HG02943 (cell line): ENCODE data around the gene GLRB.
"Not testable (repeated sequence)": the region's sequence is repeated elsewhere in the genome, so short reads cannot be mapped to it uniquely, and the experiment has no call there.

Experiments
- ATAC-seq: cut with Tn5 transposase; IDR thresholded peaks from one replicate; pipeline ENCODE4 v1.9.1; 2021; ENCODE audit warnings: mild to moderate bottlenecking, low read depth, moderate library complexity; ENCODE audit not compliant: unreplicated experiment

GLRB gene

GRCh38 chr4:157121401-157121800, 45.5 kb downstream of the GLRB start:
- ATAC-seq = no peak

- ATAC-seq = no peak
Measured at GRCh38 chr4:157127571-157127970, 51.6 kb downstream of the GLRB start.

- no peak for ATAC-seq
Measured at GRCh38 chr4:157128395-157128794, 52.4 kb downstream of the GLRB start.

- no peak for ATAC-seq
Measured at GRCh38 chr4:157141976-157142375, 66.0 kb downstream of the GLRB start.

GRCh38 chr4:157143369-157143768, 67.4 kb downstream of the GLRB start:
- ATAC-seq = no peak

GRCh38 chr4:157151711-157152110, 75.8 kb downstream of the GLRB start:
- no peak for ATAC-seq

- ATAC-seq = no peak
Measured at GRCh38 chr4:157165935-157166610, 90.1 kb downstream of the GLRB start.

- no peak for ATAC-seq
Measured at GRCh38 chr4:157170321-157170720, 94.4 kb downstream of the GLRB start.

- ATAC-seq = no peak
Measured at GRCh38 chr4:157172011-157172410, 96.1 kb downstream of the GLRB start.

GRCh38 chr4:157180268-157180667, 104.3 kb downstream of the GLRB start:
- not testable (repeated sequence) for ATAC-seq

GRCh38 chr4:157184300-157184699, 108.3 kb downstream of the GLRB start:
- ATAC-seq = no peak

- no peak for ATAC-seq
Measured at GRCh38 chr4:157185363-157185762, 109.4 kb downstream of the GLRB start.

GRCh38 chr4:157195374-157195773, 119.4 kb downstream of the GLRB start:
- ATAC-seq = no peak

GRCh38 chr4:157196046-157196445, 120.1 kb downstream of the GLRB start:
- ATAC-seq = no peak

GRCh38 chr4:157204634-157205244, 128.8 kb downstream of the GLRB start:
- no peak for ATAC-seq

- no peak for ATAC-seq
Measured at GRCh38 chr4:157217708-157218107, 141.8 kb downstream of the GLRB start.

GRCh38 chr4:157219711-157220370, 143.9 kb downstream of the GLRB start:
- no peak for ATAC-seq

GRCh38 chr4:157220371-157220881, 144.5 kb downstream of the GLRB start, which contains the start of gene GRIA2:
Gene GRIA2 (plus strand): TSS chr4:157220728. CDS start chr4:157221043, 315 bp downstream.
- ATAC-seq = no peak

GRCh38 chr4:157221426-157221894, 145.5 kb downstream of the GLRB start:
- no peak for ATAC-seq
